Ishikawa (cell line): ENCODE results near the gene GJD4.

Source experiments
- CEBPB ChIP-seq: IDR thresholded peaks from 2 replicates; pipeline ENCODE4 v1.6.1; 2012
- CREB1 ChIP-seq: IDR thresholded peaks from 2 replicates; pipeline ENCODE4 v1.6.1; 2012; ENCODE audit warnings: low read depth
- EGR1 ChIP-seq: IDR thresholded peaks from 2 replicates; pipeline ENCODE4 v1.6.1; 2012
- EP300 ChIP-seq: IDR thresholded peaks from 2 replicates; pipeline ENCODE4 v1.6.1; 2012; ENCODE audit warnings: borderline replicate concordance
- FOXM1 ChIP-seq: IDR thresholded peaks from 2 replicates; pipeline ENCODE4 v1.6.1; 2012; ENCODE audit warnings: low read depth, borderline replicate concordance
- MAX ChIP-seq: IDR thresholded peaks from 2 replicates; pipeline ENCODE4 v1.6.1; 2012
- NFIC ChIP-seq: IDR thresholded peaks from 2 replicates; pipeline ENCODE4 v1.6.1; 2012
- RAD21 ChIP-seq: IDR thresholded peaks from 2 replicates; pipeline ENCODE4 v1.6.1; 2012; ENCODE audit warnings: low read depth
- REST ChIP-seq: IDR thresholded peaks from 2 replicates; pipeline ENCODE4 v1.6.1; 2012; ENCODE audit warnings: low read depth, mild to moderate bottlenecking
- TAF1 ChIP-seq: IDR thresholded peaks from 2 replicates; pipeline ENCODE4 v1.6.1; 2012; ENCODE audit warnings: low read depth, mild to moderate bottlenecking
- TCF12 ChIP-seq: IDR thresholded peaks from 2 replicates; pipeline ENCODE4 v1.6.1; 2012; ENCODE audit warnings: low read depth
- TEAD4 ChIP-seq: IDR thresholded peaks from 2 replicates; pipeline ENCODE4 v1.6.1; 2012
- USF1 ChIP-seq: IDR thresholded peaks from 2 replicates; pipeline ENCODE4 v1.6.1; 2012
- YY1 ChIP-seq: IDR thresholded peaks from 2 replicates; pipeline ENCODE4 v1.6.1; 2012; ENCODE audit warnings: low read depth
- ZBTB7A ChIP-seq: IDR thresholded peaks from 2 replicates; pipeline ENCODE4 v1.6.1; 2012; ENCODE audit warnings: low read depth

GJD4 gene

GRCh38 chr10:35613597-35614226 is 8.6 kb downstream of the GJD4 start:
- TF ChIP-seq RAD21 = peak; percentile 40; the same call in 1 of the 2 replicates
- no peak for TF ChIP-seq MAX
- TF ChIP-seq USF1 = no peak
- no peak for TF ChIP-seq FOXM1

- TF ChIP-seq EGR1 = no peak
- TF ChIP-seq TAF1 = no peak
- no peak for TF ChIP-seq YY1
- no peak for TF ChIP-seq TEAD4
- TF ChIP-seq USF1 = no peak
- no peak for TF ChIP-seq MAX
- no peak for TF ChIP-seq REST
- no peak for TF ChIP-seq CEBPB
- TF ChIP-seq ZBTB7A = no peak
- no peak for TF ChIP-seq FOXM1
- no peak for TF ChIP-seq CREB1
- TF ChIP-seq RAD21 = no peak
These were observed 9.2 kb downstream of the GJD4 start for GRCh38 chr10:35614312-35614711.

GRCh38 chr10:35626971-35627507 is 21.9 kb downstream of the GJD4 start:
- no peak for TF ChIP-seq CEBPB
- TF ChIP-seq TAF1 = no peak
- no peak for TF ChIP-seq YY1
- no peak for TF ChIP-seq USF1
- TF ChIP-seq NFIC = no peak
- TF ChIP-seq ZBTB7A = no peak
- TF ChIP-seq FOXM1 = no peak
- no peak for TF ChIP-seq CREB1
- TF ChIP-seq MAX = no peak
- TF ChIP-seq TCF12 = no peak
- TF ChIP-seq REST = no peak
- TF ChIP-seq RAD21 = no peak
- no peak for TF ChIP-seq EGR1
- no peak for TF ChIP-seq TEAD4
- no peak for TF ChIP-seq EP300

- TF ChIP-seq EP300 (no peak), CEBPB (no peak), TCF12 (no peak), USF1 (no peak), NFIC (no peak), YY1 (no peak), CREB1 (no peak), TAF1 (no peak), REST (no peak), MAX (no peak)
These were observed 26.3 kb downstream of the GJD4 start for GRCh38 chr10:35631404-35631803.
